NCI-H774 (cell line): ENCODE measurements around the gene UNK.
"Not testable (repeated sequence)": the region's sequence is repeated elsewhere in the genome, so short reads cannot be mapped to it uniquely, and the experiment has no call there.

Experiments
- DNase-seq: peaks from one replicate; lab custom pipeline; 2025; lab: John Stamatoyannopoulos, UW

UNK gene

DNA sequence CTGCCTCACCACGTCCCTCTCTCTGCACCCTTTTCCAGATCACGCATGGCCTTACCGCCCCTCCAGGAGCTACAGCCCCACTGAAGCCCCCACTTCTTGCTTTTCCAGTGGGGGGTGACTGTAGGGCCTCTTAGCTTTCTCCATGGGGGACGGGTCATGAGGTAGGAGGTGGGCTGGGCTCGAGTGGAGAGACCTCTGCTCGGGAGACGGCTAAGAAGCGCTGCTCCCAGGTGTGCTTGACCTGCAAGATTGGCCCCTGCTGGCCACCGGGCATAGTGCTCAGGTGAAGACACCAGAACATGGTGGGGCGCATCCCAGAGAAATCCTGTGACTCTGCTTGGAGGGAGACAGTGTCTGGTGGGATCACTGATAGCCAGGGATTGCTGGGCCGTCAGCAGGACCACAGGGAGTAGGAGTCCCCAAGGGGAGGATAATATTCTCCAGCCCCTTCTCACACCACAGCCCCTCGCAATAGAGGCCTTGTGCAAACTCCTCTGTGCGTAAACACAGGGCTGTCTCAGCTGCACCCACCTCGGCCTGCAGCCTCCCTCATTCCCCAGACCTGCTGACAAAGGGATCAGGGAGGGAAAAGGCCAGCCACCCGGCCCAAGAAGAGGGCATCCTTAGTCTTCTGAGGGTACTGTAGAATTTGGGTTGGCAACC lies 10.7 kb upstream of the UNK start:
- no peak for DNase-seq

DNA sequence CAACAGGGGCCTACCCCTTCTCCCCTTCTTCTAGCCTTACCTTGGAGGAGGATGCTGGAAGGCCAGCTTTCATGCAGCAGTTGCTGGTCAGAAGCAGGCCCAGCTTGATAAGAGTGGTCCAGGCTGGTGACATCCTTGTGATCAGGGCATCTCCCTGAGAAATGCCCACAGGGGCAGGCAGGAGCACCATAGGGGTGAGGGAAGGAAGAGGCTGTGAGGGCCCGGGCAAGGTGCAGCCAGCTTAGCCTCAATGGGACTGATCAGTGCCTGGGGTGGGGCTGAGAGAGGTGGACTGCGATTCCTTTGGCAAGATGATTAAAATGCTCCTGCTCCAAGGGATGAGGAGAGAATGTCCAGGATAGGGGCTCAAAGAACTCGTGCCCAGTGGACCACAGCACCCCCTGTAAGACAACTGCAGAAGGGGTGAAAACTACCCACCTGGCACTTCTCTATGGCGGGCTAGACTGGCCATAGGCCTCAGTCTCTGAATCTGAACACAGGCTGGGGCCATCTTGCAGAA lies 10.1 kb upstream of the UNK start:
- DNase-seq = no peak

DNA sequence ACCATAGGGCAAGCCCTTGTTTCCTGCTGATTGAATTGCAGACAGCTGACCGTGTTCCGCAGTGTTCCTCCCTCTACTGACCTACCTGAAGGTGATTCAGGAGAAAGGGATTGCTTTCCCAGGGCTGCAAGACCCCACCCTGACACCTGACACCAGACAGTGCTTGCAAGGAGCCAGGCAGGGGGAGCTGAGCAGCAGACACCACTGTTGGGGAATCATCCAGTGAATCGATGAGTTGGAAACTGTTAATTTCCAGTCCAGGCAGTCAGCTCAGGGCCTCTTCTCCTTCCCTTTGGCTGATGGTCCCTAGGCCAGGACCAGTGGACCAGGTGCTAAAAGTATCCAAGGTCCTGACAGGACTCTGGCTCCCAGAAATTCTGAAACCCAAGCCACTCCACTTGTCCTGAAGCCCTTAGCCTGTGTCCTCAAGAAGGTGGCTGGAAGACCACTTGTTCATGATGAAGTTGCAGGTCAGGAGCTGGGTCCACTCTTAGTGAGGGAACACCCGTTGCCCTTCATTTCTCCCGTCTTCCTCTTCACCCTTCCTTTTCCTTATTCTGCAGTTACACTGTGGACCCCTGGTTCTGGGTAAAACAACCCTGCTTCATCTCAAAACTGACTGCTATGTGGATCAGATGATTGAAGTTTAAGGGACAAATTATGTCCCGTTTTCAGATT lies 9.5 kb upstream of the UNK start:
- no peak for DNase-seq

DNA sequence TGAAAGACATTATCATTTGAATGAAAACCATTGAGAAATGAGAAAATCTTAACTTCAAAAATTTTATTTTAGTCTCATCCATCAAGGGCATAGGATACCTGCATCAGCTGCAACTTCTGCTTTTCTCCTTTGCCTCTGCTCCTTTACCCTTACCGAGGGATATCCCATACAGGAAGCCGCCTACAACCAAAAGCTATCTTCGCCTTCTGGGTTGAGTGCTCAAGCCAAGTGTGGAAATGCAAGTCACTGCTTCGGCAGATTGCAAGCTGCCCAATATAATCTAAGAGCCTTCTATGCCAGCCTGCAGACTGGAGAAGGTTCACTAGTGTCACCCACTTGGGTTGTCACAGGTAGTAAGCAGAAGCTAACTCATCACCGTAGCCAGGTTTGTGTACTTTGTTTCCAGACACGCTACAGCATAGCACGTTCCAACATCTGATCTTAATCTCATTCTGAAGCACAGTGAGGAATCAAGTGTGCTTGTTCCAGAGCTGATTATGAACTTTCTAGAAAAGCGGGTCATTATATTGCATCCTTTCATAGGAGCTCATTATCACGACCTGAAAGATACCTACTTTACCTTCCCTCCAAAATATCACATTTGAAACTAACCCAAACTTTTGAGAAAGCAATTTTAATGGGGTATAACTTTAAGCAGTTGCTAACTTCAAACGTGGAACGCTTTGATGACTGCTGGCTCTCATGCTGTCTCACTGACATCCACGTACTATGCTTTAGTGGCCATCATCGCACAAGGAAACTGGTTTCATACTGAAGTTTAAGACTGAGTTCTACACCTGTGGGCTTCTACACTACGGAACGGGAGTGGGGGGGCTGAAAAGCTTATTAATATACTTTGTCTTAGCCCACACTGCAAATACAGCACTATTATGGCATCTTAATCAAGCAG lies 8.0 kb upstream of the UNK start:
- no peak for DNase-seq

DNA sequence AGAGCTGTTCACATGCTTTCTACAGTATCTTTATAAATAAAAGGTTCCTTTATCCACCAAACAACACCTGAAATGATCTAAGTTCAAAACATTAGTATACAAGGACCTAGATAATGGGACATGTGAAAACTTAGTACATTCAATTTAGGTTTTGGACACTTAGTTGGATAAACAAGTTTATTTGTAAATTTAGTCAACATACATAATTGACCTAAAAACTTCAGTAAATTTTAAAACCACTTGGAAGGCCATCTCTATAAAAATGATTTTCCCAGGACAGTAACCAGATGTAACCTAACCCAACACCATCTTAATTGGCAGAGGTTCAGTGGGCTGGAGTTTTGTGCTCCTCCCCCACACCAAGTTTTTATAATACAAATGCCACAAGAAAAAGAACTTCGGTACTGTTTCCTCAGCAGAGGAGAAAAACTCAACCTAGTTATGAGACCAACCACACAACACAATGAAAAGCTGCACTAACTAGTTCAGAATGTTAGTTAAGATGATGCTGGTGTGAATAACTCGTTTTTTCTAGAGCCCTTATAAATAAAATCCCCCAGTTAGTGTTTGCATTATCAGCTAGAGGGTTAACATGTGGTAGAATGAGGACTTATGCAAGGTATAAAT lies 7.2 kb upstream of the UNK start:
- DNase-seq = no peak

DNA sequence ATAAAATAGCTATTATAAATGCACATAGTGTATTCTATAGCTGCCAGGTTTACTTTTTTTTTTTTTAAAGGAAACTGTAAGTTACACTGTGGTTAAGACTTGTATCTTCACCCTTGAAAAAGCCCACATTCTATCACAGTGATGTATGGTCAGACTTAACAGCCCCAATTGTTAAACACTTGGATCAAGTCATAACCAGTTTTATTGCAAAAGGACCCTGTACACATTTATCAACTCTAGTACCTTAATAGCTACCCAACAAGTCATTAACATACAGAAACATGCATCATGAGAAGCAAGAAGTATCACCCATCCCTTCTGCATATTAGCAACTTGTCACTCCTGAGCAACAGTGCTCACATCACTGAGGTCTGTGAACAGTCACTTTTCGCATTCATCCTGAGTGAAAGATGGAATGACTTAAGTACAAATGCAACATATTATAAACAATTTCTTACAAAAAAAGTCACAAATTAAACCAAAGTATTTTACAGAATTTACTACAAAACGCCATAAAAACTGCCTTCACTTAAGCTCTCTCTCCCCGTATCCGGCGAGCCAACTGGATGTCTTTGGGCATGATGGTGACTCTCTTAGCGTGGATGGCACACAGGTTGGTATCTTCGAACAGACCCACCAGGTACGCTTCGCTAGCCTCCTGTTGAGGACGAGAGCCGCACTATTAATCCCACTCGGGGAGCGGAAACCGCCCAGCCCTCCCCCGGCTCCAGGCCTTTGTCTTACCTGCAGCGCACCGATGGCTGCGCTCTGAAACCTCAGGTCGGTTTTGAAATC lies 6.3 kb upstream of the UNK start:
- not testable (repeated sequence) for DNase-seq

DNA sequence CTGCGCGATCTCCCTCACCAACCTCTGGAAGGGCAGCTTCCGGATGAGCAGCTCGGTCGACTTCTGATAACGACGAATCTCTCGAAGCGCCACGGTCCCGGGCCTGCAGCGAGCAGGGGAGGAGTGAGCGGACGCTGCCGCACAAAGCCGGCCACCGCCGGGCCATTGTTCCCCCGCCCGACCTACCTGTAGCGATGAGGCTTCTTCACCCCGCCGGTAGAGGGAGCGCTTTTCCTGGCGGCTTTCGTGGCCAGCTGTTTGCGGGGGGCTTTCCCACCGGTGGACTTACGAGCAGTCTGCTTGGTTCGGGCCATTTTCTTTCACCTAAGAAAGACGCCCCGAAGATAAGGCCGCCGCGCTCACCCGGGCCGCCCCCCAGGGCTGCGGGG lies 5.8 kb upstream of the UNK start:
- DNase-seq = peak; percentile 76

DNA sequence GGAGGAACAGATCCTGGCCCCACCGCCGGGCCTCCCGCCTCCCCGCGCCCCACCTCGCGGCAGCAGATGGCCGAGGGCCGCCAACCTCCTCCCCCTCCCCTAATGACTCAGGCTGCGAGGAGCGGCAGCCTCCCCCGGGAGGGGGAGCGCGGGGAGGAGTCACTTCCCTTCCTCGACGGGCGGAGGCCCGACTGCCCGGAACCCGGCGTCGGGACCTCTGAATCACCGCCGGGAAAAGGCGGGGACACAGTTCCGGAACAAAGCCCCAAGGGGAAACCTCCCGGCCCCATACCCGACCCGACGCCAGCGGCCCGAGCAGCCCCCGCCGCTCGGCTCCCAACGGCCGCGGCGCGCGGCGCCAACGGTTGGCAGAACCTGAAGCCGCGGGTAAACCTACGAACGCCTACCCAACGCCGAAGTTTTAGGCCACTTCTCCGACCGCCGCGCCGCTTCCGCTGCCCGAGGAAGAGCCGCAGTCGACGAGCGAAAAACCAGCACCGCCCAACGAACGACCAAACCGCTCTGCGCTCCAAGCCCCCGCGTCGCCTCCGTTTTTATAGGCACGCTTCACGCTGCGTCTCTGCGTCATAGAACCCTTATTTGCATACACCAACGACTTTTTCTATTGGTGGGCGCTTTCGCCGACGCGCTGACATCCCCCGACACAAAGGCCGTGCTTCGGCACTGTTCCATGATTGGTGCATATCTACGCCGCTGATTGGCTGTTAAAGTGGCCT lies 5.2 kb upstream of the UNK start:
- peak; percentile 100 for DNase-seq

DNA sequence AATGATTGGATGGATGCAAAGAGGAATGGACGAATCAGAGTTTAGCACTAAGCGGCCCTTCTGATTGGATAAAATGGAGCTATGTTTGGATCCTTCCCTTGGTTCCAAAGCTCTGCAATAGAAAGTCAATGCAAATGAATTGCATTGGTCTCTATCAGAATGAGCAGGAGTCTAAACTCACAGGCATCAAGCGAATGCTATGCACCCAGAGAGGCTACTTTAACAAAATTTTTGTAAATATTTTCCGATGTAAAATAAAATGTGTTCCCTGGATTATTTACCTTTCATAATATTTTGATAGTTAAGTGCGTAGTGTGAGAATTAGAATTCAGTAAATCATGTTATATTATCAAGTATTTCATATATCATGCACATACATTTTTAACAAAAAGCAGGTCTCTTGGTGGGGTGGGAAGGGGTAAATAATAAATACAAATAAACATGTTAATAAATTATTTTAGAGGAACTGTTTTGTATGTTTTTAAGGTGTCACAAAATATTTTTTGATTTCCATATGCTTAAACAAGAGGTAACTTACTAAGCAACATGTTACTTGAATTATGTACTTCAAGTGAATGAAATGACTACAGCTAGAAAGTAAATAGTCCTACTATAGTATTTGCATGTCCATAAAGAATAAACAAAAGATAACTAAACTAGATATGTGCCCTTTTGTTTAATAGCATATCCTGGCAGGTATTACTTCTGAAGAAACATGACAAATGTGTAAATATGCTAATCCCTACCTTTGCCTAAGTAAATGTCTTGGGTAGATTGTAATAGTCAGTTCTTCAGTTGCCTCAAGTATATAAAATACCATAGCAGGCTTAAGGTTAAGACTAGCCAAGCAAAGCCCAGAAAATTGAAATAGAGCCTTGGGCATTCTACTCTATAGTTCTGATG lies 4.4 kb upstream of the UNK start:
- no peak for DNase-seq

DNA sequence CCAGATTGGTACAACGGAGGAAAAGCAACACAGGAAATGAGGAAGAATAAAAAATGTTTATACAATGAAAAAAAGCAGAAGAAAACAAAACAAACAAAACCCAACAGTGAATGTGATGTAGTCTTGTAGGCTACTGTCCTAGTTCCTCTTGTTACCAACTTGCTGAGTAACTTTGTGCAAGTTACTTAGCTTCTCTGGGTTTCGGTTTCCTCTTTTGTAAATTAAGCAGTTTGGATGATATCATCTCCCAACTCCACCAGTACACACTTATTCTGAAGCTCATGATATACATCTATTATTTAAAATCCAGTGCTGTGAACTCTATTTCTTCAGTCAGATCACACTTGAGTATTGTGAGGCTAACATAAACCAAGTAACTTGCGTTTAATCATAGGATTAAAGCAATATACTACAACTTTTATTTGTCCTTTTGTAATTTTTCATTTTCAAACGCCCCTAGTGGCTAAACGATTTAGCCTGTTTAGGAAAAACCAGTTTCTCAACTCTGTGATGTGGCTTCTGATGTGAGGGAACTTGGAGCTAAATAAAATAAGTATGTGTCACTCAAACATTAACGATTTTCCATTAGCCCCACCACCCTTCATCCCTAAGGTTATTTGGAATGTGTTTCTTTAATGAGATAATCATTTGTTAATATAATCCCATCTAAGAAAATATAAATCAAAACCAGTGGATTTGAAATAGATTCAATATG lies 1.4 kb upstream of the UNK start:
- DNase-seq = peak; percentile 61

DNA sequence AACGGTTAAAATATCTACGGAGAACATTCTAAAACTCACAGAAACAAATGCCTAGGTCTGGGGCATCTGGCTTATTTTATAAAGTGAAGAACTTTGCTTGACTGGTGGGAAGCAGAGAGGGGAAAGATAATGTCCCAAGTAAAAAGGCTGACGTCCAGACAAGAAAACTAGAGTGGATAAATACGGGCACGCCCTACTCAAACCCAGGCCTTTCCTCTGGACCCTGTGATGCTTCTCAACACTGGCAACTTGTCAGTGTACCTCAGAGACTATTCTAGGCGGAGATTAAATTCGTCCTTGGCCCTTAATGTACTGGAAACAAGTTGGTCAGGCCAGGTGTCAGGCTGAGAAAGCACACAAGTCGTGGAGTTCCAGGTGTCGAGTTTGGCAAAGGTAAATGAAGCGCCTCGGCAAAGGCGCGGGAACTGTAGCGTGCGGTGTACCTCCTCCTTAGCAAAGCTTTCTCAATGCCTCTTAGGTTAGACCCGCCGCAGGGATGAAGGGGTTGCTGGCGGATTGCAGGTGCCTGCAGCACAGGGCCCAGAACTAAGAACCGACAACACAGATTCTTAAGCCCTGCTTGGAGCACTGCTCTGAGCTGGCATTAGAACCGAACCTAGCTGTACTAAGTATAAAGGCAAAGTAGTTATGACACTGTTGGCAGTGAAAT lies 668 bp upstream of the UNK start:
- peak; percentile 68 for DNase-seq

DNA sequence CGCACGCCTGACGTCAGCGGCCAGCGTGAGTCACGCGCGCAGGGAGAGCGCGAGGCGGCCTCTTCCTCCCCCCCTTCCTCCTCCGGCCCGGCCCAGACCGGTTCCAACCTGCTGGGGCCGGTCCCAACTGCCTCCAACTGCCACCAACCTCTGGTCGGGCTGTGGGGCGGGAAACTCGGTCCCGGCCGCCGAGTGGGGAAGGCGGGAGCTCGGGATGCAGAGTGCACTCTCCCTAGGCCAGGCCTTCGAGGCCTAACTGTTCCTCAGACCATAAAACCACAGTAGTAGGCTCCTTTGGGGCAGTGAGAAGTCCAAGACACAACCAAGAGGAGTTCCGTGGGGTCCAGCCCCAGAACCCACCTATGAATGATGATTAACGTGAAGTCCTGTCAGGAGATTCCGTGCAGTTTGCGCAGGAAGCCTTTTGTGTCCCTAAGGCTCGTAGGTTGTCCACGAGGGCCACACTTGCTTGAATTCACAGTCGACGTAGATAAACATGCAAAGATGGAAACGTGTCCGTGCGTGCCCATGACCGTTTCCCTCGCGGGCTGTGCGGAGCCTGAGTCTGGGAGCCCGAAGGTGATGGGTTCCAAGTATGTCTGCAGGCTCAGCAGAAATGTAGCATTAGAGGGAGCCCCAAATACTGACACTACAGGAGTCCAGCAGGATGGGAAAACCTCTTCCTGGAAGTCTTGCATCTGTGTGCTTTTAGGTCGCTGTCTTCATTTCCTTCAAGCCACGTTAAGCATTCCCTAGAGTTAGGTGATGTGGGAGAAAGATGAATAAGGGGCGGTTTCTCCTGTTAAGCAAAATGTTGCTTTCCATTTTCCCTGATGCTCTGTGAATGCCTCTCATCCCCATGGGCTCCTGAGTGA lies 647 bp downstream of the UNK start:
- DNase-seq = peak; percentile 97

DNA sequence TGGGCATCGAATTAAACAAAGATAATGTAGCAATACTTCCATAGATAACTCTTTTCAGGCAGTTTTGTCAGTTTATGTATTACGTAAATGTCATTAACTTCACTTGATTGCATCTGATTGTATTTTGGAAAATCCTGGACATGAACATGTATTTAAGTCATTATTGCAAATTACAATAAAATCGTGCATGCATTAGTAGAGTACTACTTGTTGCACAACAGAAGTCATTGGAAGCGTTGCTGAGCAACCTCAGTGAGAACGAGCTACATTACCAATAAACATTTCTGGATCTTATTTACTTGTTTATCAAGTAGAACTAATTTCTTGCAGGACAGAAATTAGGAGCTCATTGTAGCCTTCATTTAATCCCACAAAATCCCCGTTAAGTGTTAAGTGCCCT lies 6.6 kb downstream of the UNK start:
- DNase-seq = no peak

DNA sequence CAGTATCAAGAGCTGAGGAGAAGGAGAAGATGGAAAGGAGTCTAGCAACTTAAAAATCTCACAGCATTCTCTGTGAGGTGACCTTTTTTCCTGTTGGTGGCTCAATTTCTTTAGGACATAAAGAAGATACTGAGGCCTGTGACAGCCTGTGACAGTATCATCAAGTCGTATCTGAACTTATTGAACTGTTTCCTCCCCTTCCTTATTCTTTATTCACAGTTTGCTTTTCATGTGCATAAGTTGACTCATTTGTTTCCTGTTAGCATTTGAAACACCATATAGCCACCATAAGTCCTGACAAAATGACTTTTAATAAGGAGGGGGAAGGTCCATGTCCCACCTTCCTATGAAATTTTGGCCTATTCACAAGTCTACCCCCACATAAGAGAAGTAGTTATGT lies 8.9 kb downstream of the UNK start:
- no peak for DNase-seq

DNA sequence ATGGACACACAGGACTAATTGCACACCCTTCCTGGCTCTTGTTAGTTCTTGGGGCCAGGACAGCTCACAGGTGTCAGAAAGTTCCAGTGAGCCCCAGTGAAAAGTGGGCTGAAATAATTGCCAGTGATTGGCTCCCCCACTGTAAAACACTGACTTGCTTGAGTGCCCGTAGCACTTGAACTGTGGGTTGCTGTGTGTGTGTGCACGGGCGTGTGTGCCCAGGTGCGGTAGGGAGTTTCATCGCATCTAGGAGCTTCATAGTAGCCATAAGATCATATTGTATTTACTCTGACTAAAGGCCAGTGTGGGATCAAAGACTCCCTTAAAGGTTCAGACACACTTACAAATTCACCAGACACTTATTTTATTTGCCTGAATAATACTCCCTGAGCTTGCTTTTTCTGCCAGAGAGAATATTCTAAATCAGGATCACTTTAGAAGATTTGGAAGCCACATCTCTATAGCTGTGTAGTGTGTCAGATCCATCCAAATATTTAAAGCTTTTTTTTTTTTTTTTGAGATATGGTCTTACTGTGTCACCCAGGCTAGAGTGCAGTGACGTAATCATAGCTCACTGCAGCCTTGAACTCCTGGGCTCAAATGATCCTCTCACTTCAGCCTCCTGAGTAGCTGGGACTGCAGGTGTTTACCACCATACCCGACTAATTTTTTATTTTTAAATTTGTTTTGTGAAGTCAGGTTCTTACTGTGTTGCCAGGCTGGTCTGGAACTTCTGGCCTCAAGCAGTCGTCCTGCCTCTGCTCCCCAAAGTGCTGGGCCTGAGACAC lies 11.4 kb downstream of the UNK start:
- no peak for DNase-seq

DNA sequence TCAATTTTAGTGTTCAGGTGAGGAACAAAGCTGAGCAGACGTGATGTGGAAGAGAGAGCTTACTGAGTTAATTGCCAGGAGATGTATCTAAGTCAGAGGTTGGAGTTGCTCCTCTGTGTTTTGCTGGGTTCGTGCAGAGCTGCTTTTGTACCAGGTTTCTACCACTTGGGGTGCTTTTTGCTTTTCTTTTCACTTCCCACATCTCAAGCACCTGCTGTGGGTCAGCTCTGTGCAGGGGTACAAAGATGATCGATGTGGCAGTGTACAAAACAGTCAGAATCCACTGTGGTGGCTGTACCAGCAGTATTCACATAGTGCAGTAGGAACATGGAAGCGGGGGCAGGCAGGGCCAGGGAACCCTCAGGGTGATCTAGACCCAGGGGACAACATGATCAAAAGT lies 14.8 kb downstream of the UNK start:
- no peak for DNase-seq

DNA sequence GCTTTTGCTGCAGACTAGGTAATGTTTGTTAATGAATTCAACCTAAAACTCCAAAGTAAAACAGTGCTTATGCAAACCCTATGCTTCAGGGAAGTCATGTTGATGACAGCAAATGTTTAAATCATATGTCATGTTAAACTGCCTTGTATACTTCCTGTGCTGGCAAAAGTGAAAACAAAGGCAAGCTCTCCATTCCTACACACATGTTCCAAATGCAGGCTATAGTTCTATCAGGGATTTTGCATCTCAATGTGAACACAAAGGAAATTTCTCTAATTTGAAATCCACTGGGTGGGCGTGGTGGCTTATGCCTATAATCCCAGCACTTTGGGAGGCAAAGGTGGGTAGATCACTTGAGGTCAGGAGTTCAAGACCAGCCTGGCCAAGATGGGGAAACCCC lies 19.3 kb downstream of the UNK start:
- no peak for DNase-seq
